Vagina (tissue), 2 donors: ENCODE results near the gene GFAP.

Source experiments
- POLR2A ChIP-seq, 2 donors: fragments of 450-650 bp; IDR thresholded peaks; one replicate each; pipeline ENCODE4 v1.6.1; 2017; ENCODE audit warnings: antibody characterized with exemption in 2 of 2, mild to moderate bottlenecking in 2 of 2, moderate library complexity in 2 of 2
- POLR2AphosphoS5 ChIP-seq, 2 donors: sonication (generic); formaldehyde crosslinking; IDR thresholded peaks; one replicate each; pipeline ENCODE4 v1.9.0; 2017; ENCODE audit warnings: antibody characterized with exemption in 2 of 2, mild to moderate bottlenecking in 2 of 2, low read depth in 1 of 2; ENCODE audit not compliant: insufficient read depth in 1 of 2
- TF ChIP-seq, protein P1 (sequence below), 3 experiments: fragments of 450-650 bp in 2 of 3; fragments of 200-600 bp in 1 of 3; sonication (generic) in 1 of 3; IDR thresholded peaks; one replicate each; pipeline ENCODE4 v1.5.1; 2017 to 2019; ENCODE audit warnings: antibody characterized with exemption in 3 of 3, mild to moderate bottlenecking in 2 of 3, moderate library complexity in 2 of 3

DNA sequence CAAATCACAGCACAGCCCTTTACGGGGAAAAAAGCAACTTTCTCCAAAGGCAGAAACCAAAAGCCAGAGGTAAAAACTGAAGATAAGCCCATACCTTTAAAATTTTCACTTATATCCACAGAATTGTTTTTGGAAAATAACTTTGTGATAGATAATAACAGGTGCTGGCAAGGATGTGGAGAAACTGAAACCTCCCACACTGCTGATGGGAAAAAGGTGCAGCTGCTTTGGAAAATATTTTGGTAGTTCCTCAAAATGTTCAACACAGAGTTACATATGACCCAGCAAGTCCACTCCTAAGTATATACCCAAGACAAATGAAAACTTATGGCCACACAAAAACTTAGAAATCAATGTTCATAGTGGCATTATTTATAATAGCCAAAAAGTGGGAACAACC, 28.3 kb downstream of the GFAP start:
- TF ChIP-seq, protein P1, sequence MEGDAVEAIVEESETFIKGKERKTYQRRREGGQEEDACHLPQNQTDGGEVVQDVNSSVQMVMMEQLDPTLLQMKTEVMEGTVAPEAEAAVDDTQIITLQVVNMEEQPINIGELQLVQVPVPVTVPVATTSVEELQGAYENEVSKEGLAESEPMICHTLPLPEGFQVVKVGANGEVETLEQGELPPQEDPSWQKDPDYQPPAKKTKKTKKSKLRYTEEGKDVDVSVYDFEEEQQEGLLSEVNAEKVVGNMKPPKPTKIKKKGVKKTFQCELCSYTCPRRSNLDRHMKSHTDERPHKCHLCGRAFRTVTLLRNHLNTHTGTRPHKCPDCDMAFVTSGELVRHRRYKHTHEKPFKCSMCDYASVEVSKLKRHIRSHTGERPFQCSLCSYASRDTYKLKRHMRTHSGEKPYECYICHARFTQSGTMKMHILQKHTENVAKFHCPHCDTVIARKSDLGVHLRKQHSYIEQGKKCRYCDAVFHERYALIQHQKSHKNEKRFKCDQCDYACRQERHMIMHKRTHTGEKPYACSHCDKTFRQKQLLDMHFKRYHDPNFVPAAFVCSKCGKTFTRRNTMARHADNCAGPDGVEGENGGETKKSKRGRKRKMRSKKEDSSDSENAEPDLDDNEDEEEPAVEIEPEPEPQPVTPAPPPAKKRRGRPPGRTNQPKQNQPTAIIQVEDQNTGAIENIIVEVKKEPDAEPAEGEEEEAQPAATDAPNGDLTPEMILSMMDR (IDR thresholded peaks at IDR 0.05) = no peak
- TF ChIP-seq POLR2AphosphoS5 (IDR thresholded peaks at IDR 0.05; ENCODE audit: insufficient read depth in 1 of 2, low read depth in 1 of 2) = no peak
- no peak for TF ChIP-seq POLR2A (IDR thresholded peaks at IDR 0.05)
